ENCODE data around the gene PLB1. TPM values are rescaled to one million over a fixed set of nuclear protein-coding genes. Genes with fewer than 3 reads are reported as not detected.
A peak's percentile ranks its signal among the peaks of the same experiment; 100 is the strongest.

The PLB1 gene
- total RNA-seq, 2 experiments from 2014 or later, result 1.3 to 1.6 TPM

DNA sequence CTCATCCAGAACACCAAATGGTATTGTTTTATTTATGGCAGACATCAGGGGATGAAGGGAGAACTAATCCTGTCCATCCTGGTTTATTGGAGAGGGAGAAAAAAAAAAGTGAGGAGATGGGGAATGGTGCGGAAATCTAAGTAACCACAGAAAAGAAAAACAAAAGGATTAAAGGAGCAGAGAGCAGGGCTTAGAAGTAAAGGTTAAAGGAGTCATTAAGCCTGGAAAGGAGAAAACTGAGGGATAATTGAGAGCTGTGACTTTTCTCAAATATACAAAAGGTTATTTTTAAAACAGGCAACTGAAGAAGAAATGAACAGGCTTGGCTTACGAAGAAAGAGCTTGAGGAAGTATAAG lies 128.6 kb downstream of the PLB1 start:
- Histone ChIP-seq H3K9me3 (ENCODE audit: control insufficient read depth in 1 of 2, insufficient read depth in 1 of 2, low read length in 2 of 2) (peaks cover 0 to 5% of the 10 kb centered on the region in 2 experiments), H3K27ac (ENCODE audit: low read depth in 1 of 2, low read length in 2 of 2) (peak overlapping the region in 1 of 2 donors; percentile 89), H3K27me3 (ENCODE audit: control insufficient read depth in 1 of 2, insufficient read depth in 2 of 2, low read length in 2 of 2) (no peaks in the 10 kb centered on the region), H3K4me3 (ENCODE audit: low read length) (no peak overlapping the region), H3K4me1 (ENCODE audit: insufficient read depth, low read length) (peaks cover 90% of the 10 kb centered on the region), H3K36me3 (ENCODE audit: insufficient read depth, low read length) (no peaks in the 10 kb centered on the region)
- Mint-ChIP-seq H3K4me1 (ENCODE audit: low read depth) (peaks cover 85% of the 10 kb centered on the region), H3K36me3 (ENCODE audit: low read depth) (no peaks in the 10 kb centered on the region), H3K27me3 (no peaks in the 10 kb centered on the region), H3K4me3 (peak overlapping the region; percentile 72), H3K27ac (no peak overlapping the region), H3K9me3 (no peaks in the 10 kb centered on the region)
- TF ChIP-seq, protein P1, sequence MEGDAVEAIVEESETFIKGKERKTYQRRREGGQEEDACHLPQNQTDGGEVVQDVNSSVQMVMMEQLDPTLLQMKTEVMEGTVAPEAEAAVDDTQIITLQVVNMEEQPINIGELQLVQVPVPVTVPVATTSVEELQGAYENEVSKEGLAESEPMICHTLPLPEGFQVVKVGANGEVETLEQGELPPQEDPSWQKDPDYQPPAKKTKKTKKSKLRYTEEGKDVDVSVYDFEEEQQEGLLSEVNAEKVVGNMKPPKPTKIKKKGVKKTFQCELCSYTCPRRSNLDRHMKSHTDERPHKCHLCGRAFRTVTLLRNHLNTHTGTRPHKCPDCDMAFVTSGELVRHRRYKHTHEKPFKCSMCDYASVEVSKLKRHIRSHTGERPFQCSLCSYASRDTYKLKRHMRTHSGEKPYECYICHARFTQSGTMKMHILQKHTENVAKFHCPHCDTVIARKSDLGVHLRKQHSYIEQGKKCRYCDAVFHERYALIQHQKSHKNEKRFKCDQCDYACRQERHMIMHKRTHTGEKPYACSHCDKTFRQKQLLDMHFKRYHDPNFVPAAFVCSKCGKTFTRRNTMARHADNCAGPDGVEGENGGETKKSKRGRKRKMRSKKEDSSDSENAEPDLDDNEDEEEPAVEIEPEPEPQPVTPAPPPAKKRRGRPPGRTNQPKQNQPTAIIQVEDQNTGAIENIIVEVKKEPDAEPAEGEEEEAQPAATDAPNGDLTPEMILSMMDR (IDR thresholded peaks at IDR 0.05), result no peak
- DNase-seq (no peak), ATAC-seq (ENCODE audit: poor library complexity) (no peak)
- CTCF ChIA-PET, result interaction anchor here (1.0 to 6.1 kb wide), 4 partner anchors 9 to 58 kb away, joined by 3 to 60 read pairs (median 4); no protein-coding TSS in a partner anchor
- intact Hi-C loops (cut with DNase I, micrococcal nuclease), result loop anchor here in 1 of 2 experiments (1.0 to 10.0 kb wide), 2 partner anchors 60 to 128 kb away; no protein-coding TSS in a partner anchor
- POLR2A ChIA-PET, result interaction anchor here (0.8 to 7.7 kb wide), 5 partner anchors 9 to 246 kb away, joined by 3 to 49 read pairs (median 7); partner anchors contain the start of genes PPP1CB and TRMT61B

DNA sequence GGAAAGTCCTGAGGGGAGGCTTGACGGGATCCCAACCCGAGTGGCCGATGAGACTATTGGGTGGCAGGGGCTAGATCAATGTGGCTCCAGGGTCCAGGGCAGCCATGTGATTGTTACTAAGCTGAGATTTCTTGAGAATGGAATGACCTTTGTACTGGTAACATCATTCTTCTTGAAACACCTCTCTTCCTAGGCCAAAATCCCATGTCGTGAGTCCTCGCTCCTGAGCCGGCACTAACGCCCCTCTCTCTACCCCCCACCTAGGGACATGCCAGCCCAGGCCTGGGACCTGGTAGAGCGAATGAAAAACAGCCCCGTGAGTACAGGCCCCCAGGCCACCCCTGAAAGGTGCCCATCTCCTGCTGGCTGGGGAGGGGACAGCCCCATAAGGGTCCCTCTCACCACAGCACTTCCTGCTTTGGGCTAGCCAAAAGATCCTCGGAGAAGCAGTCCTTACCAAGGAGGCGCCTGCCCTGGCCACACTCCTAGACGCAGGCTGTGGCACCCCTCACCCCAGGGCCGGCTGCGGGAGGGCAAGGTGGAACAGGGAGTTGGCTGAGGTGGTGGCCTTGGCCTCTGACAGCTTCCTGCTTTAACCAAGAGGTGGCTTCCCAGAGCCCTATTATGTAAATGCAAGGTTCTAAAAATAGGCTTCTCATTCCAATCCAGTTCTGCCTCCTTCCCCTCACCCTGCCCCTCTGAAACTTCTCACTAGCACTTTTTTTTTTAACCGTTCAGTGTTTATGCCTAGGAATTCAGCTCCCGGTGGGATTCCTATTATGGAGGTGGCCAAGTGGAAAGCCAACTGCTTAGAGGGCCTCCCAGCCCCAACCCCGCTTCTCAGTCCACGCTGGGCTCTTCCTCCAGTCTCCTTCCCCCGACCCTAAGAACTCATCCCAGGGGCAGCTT lies 129.2 kb downstream of the PLB1 start:
- H3K4me1 ChIP-seq (ENCODE audit: insufficient read depth, low read length), result peaks cover 87% of the 10 kb centered on the region
- POLR2A ChIA-PET, result interaction anchor here (0.6 to 7.7 kb wide), 6 partner anchors 9 to 245 kb away, joined by 3 to 49 read pairs (median 6); partner anchors contain the start of genes PPP1CB and TRMT61B
- H3K27ac ChIP-seq (ENCODE audit: low read depth in 1 of 2, low read length in 2 of 2), result peak overlapping the region; percentile 60 to 89
- no peaks in the 10 kb centered on the region for H3K9me3 Mint-ChIP-seq
- peaks cover 79% of the 10 kb centered on the region for H3K4me1 Mint-ChIP-seq (ENCODE audit: low read depth)
- DNase-seq (peak in 12 of 14 experiments; percentile 15 to 90 (median 48)), ATAC-seq (ENCODE audit: poor library complexity) (peak; percentile 40)
- no peak overlapping the region for H3K27ac Mint-ChIP-seq
- no peaks in the 10 kb centered on the region for H3K36me3 Mint-ChIP-seq (ENCODE audit: low read depth)
- H3K4me3 ChIP-seq (ENCODE audit: low read length), result no peak overlapping the region
- H3K4me3 Mint-ChIP-seq, result peak overlapping the region; percentile 72
- H3K27me3 ChIP-seq (ENCODE audit: control insufficient read depth in 1 of 2, insufficient read depth in 2 of 2, low read length in 2 of 2), result no peaks in the 10 kb centered on the region
- TF ChIP-seq, protein P1 (IDR thresholded peaks at IDR 0.05), result no peak
- intact Hi-C loops (cut with DNase I, micrococcal nuclease), result loop anchor here in 1 of 2 experiments (1.0 to 10.0 kb wide), 3 partner anchors 31 to 127 kb away; no protein-coding TSS in a partner anchor
- no peaks in the 10 kb centered on the region for H3K27me3 Mint-ChIP-seq
- no peaks in the 10 kb centered on the region for H3K36me3 ChIP-seq (ENCODE audit: insufficient read depth, low read length)
- CTCF ChIA-PET, result interaction anchor here (0.6 to 6.1 kb wide), 5 partner anchors 9 to 58 kb away, joined by 3 to 60 read pairs (median 4); no protein-coding TSS in a partner anchor
- H3K9me3 ChIP-seq (ENCODE audit: control insufficient read depth in 1 of 2, insufficient read depth in 1 of 2, low read length in 2 of 2), result peaks cover 0 to 5% of the 10 kb centered on the region in 2 experiments

DNA sequence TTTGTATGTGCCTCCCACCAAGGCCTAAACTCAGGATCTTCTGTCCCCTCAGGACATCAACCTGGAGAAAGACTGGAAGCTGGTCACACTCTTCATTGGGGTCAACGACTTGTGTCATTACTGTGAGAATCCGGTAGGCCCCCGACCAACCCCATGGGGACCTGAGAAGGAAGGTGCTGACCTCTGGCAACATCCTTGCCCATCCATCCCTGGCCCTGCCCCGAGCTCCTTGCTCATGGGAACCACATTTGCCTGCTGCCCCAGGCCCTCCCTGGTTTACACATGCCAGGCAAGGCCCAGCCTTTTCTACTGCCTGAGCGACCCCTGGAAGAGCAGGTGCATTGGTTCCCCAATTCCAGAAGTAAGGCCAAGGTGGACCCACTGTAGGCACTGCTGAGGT lies 130.5 kb downstream of the PLB1 start:
- ATAC-seq (ENCODE audit: poor library complexity), result no peak
- H3K9me3 Mint-ChIP-seq, result no peaks in the 10 kb centered on the region
- no peaks in the 10 kb centered on the region for H3K36me3 ChIP-seq (ENCODE audit: insufficient read depth, low read length)
- H3K27ac ChIP-seq (ENCODE audit: low read depth in 1 of 2, low read length in 2 of 2), result peak overlapping the region in 1 of 2 donors; percentile 3
- H3K27ac Mint-ChIP-seq, result no peak overlapping the region
- H3K9me3 ChIP-seq (ENCODE audit: control insufficient read depth in 1 of 2, insufficient read depth in 1 of 2, low read length in 2 of 2), result peaks cover 0 to 5% of the 10 kb centered on the region in 2 experiments
- no peaks in the 10 kb centered on the region for H3K27me3 ChIP-seq (ENCODE audit: control insufficient read depth in 1 of 2, insufficient read depth in 2 of 2, low read length in 2 of 2)
- H3K4me1 Mint-ChIP-seq (ENCODE audit: low read depth), result peaks cover 66% of the 10 kb centered on the region
- H3K4me3 ChIP-seq (ENCODE audit: low read length), result no peak overlapping the region
- CTCF ChIA-PET, result interaction anchor here (6.1 kb wide), 1 partner anchor 32 kb away, joined by 60 read pairs; no protein-coding TSS in a partner anchor
- peaks cover 78% of the 10 kb centered on the region for H3K4me1 ChIP-seq (ENCODE audit: insufficient read depth, low read length)
- no peaks in the 10 kb centered on the region for H3K27me3 Mint-ChIP-seq
- TF ChIP-seq, protein P1 (IDR thresholded peaks at IDR 0.05), result no peak
- H3K36me3 Mint-ChIP-seq (ENCODE audit: low read depth), result no peaks in the 10 kb centered on the region
- no peak overlapping the region for H3K4me3 Mint-ChIP-seq
- DNase-seq, result no peak
- intact Hi-C loops (cut with DNase I, micrococcal nuclease), result loop anchor here in 1 of 2 experiments (10.0 kb wide), 1 partner anchor 58 kb away; no protein-coding TSS in a partner anchor
- POLR2A ChIA-PET, result interaction anchor here (7.7 kb wide), 1 partner anchor 125 kb away, joined by 49 read pairs; the partner anchor contains the start of gene PPP1CB

Data from CD4-positive, alpha-beta T cell (primary cell).